AG04450 (cell line): ENCODE measurements around the gene ARMC8. TPM values are rescaled to one million over a fixed set of nuclear protein-coding genes. Genes with fewer than 3 reads are reported as not detected.

Source experiments
- CTCF ChIA-PET: fragments of 300-600, 350-600 bp; formaldehyde crosslinking; extraction: SDS; loops from one replicate; lab custom pipeline; 2022; ENCODE audit warnings: antibody characterized with exemption, inconsistent platforms; lab: Charles Lee
- POLR2A ChIA-PET: fragments of 350-600 bp; formaldehyde crosslinking; extraction: SDS; loops from one replicate; lab custom pipeline; 2021; ENCODE audit warnings: antibody characterized with exemption, inconsistent platforms; lab: Yijun Ruan, JAX
- DNase-seq: peaks from one replicate; pipeline ENCODE4 v3.0.0-alpha.2; 2011; ENCODE audit warnings: low read depth, low spot score
- H3K27ac ChIP-seq: one replicate; pipeline ENCODE4 v1.5.1; 2012; ENCODE audit warnings: low read depth, low read length, control low read depth
- H3K27me3 ChIP-seq: one replicate; pipeline ENCODE4 v1.6.0; 2012; ENCODE audit warnings: low read length; ENCODE audit not compliant: control insufficient read depth, insufficient read depth
- H3K4me3 ChIP-seq: 2 replicates; pipeline ENCODE4 v1.5.1; 2011; ENCODE audit warnings: mild to moderate bottlenecking, low read depth, low read length, control low read depth
- H3K9me3 ChIP-seq: 2 replicates; pipeline ENCODE4 v1.5.1; 2012; ENCODE audit warnings: low read length; ENCODE audit not compliant: control insufficient read depth, insufficient read depth
- polyA plus RNA-seq: library from polyadenylated mRNA; depleted of rRNA; stranded (reverse); fragments of >200 nt; gene quantifications from 2 replicates; pipeline ENCODE4 v1.2.3, GENCODE V29; 2011
- TF ChIP-seq, protein P1 (sequence below): IDR thresholded peaks from 2 replicates; pipeline ENCODE4 v1.5.1; 2011; ENCODE audit warnings: low read depth, low read length, control low read depth, inconsistent platforms

The ARMC8 gene
- polyA plus RNA-seq, 1 experiment = 61.2 TPM

DNA sequence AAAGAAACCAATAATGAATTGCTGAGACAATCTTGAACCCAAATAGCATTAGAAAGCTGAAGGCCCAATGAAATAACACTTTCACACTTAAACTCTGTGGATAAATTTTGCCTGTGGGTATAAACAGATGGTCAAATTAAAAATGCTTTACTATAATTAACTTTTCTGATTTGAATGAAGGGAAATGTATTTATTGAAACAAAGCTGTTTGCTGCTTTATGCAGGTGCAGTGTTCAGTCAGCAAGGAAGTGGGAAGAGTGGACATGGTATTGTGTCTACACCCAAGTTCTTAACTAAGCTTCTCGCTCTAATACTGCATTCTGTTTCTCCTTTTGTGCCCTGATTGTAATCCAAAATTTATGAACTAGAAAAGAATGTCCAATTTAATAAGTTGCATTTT, 110.8 kb downstream of the ARMC8 start:
- ChIA-PET POLR2A (no interaction called here), CTCF (no interaction called here)
- TF ChIP-seq, protein P1, sequence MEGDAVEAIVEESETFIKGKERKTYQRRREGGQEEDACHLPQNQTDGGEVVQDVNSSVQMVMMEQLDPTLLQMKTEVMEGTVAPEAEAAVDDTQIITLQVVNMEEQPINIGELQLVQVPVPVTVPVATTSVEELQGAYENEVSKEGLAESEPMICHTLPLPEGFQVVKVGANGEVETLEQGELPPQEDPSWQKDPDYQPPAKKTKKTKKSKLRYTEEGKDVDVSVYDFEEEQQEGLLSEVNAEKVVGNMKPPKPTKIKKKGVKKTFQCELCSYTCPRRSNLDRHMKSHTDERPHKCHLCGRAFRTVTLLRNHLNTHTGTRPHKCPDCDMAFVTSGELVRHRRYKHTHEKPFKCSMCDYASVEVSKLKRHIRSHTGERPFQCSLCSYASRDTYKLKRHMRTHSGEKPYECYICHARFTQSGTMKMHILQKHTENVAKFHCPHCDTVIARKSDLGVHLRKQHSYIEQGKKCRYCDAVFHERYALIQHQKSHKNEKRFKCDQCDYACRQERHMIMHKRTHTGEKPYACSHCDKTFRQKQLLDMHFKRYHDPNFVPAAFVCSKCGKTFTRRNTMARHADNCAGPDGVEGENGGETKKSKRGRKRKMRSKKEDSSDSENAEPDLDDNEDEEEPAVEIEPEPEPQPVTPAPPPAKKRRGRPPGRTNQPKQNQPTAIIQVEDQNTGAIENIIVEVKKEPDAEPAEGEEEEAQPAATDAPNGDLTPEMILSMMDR = no peak
- H3K27me3 ChIP-seq = no peaks in the 10 kb centered on the region
- no peak for DNase-seq
- H3K9me3 ChIP-seq = no peaks in the 10 kb centered on the region
- H3K4me3 ChIP-seq = no peak overlapping the region
- H3K27ac ChIP-seq = no peak overlapping the region

DNA sequence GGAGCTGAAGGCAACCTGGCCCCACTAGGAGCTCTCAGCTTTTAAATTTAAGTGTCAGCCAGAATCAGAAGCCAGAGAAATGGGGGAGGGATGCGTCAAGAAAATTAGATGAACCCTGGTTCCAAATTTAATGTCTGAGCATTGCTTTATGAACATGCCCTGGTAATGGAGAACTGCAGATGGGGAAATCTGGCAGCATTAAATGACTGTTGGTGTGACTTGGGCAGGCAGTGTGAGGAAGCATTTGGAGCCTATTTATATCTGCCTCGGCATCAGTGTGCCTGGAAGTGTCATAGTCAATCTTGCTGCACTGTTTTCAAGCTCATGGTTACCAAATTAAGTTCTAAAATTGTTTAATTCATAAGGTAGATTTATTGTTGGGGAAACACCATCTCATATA, 113.5 kb downstream of the ARMC8 start:
- Histone ChIP-seq H3K27me3 (no peaks in the 10 kb centered on the region), H3K27ac (no peak overlapping the region), H3K4me3 (no peak overlapping the region), H3K9me3 (no peaks in the 10 kb centered on the region)
- TF ChIP-seq, protein P1 = no peak
- POLR2A ChIA-PET = no interaction called here
- no peak for DNase-seq
- CTCF ChIA-PET = interaction anchor here (0.6 kb wide), 1 partner anchor 14 kb away, joined by 3 read pairs; no protein-coding TSS in a partner anchor

DNA sequence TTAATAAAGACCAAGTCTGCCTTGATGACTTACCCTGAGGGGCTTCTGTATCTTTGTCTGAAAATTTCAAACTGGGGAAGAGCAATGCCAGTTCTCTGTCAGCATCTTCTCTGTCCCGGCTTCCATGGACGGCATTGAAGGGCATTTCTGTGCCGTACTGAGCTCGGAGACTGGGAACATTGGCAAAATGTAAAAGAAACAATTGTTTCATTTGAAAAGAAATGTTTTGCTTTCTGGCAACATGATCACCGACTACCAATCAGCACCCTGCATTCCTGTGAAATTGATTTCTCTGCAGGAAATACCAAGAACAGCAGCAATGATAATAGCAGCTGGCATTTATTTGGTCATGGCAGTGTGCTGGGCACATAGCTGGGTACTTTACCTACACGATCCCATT, 116.4 kb downstream of the ARMC8 start:
- DNase-seq = no peak
- TF ChIP-seq, protein P1 = no peak
- no peak overlapping the region for H3K27ac ChIP-seq
- H3K27me3 ChIP-seq = no peaks in the 10 kb centered on the region
- ChIA-PET POLR2A (no interaction called here), CTCF (no interaction called here)
- H3K9me3 ChIP-seq = peaks cover 3% of the 10 kb centered on the region; the same call in 1 of the 2 replicates
- no peak overlapping the region for H3K4me3 ChIP-seq

DNA sequence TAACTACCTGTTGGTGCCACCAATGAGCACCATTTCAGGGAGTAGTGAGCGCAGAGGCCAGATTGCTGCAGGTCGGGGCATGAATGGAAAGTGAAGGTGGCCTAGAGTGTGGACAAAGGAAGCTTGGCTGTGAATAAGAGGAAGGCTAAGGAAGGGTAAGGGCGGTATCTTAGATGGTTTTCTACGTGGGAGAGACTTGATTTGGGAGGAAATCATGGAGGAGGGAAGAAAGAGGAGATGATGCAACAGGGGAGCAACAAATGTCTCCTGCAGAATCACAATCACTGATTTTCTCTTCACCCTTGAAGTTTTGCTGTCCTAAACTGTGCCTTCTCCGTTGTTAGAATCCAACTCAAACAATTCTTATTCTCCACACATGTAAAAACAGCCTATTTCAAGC, 120.8 kb downstream of the ARMC8 start:
- DNase-seq = no peak
- ChIA-PET POLR2A (no interaction called here), CTCF (no interaction called here)
- H3K4me3 ChIP-seq = no peak overlapping the region
- peaks cover 10% of the 10 kb centered on the region for H3K27me3 ChIP-seq
- H3K27ac ChIP-seq = no peak overlapping the region
- peaks cover 15% of the 10 kb centered on the region for H3K9me3 ChIP-seq
- TF ChIP-seq, protein P1 = no peak

DNA sequence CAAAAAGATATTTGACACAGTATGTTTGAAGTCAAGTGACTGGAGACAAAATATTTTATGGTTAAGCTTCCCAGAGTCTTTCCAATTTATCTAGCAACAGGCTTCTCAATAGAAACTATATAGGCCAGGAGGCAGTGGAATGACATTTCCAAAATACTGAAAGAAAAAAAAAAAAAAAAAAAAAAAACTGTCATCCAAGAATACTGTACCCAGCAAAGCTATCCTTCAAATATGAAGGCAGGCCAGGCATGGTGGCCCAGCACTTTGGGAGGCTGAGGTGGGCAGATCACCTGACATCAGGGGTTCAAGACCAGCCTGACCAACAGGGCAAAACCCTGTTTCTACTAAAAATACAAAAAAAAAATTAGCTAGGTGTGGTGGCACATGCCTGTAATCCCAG, 121.7 kb downstream of the ARMC8 start:
- CTCF ChIA-PET = no interaction called here
- TF ChIP-seq, protein P1 = no peak
- Histone ChIP-seq H3K9me3 (peaks cover 15% of the 10 kb centered on the region), H3K27ac (no peak overlapping the region), H3K4me3 (no peak overlapping the region), H3K27me3 (peaks cover 12% of the 10 kb centered on the region)
- DNase-seq = no peak
- POLR2A ChIA-PET = no interaction called here
